ENCODE results near the gene IFITM5. TPM values are rescaled to one million over a fixed set of nuclear protein-coding genes. Genes with fewer than 3 reads are reported as not detected.
"Not testable (repeated sequence)": the region's sequence is repeated elsewhere in the genome, so short reads cannot be mapped to it uniquely, and the experiment has no call there.

Gene IFITM5
- total RNA-seq, 4 donors from 2014 or later, result not detected

DNA sequence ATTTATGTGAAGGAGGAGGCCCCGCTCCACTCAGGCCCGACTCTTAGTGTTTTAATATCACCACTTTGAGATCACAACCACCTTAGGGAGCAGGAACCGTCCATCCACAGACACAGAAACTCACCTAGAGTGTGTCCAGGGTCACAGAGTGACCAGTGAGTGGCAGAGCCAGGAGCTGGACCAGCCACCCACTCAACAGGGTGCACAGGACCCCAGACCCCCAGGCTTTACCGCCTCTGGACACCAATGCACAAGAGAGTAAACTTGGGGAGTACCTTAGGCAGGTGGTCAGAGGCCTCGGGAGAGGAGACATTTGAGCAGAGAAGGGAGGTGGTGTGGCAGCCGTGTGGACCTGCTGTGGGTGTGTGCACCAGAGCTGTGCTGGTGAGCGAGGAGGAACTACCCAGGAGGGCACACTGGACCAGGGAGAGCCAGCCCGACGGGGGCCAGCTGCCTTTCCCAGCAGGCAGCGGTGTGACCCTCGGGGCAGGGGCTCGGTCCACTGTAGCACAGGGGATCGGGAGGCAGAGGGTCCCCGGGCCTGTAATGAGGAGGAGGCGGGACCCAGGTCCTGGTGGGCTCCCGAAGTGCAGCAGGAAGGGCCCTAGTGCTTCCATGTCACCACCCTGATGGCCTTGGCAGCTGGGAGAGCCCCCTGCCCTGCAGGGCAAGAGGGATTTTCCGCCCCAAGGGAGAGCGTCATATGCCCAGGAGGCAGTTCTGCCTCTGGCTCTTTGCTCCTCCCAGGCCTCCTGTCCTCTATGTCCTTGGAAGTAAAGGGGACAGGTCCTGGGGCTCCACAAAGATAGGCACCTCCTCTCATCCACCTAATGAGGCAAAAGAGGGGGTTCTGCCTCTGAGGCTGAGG, 28.6 kb downstream of the IFITM5 start:
- no peak for TF ChIP-seq POLR2AphosphoS5 (IDR thresholded peaks at IDR 0.05)
- TF ChIP-seq EP300 (IDR thresholded peaks at IDR 0.05), result no peak
- TF ChIP-seq POLR2A (IDR thresholded peaks at IDR 0.05), result no peak
- TF ChIP-seq, protein P1, sequence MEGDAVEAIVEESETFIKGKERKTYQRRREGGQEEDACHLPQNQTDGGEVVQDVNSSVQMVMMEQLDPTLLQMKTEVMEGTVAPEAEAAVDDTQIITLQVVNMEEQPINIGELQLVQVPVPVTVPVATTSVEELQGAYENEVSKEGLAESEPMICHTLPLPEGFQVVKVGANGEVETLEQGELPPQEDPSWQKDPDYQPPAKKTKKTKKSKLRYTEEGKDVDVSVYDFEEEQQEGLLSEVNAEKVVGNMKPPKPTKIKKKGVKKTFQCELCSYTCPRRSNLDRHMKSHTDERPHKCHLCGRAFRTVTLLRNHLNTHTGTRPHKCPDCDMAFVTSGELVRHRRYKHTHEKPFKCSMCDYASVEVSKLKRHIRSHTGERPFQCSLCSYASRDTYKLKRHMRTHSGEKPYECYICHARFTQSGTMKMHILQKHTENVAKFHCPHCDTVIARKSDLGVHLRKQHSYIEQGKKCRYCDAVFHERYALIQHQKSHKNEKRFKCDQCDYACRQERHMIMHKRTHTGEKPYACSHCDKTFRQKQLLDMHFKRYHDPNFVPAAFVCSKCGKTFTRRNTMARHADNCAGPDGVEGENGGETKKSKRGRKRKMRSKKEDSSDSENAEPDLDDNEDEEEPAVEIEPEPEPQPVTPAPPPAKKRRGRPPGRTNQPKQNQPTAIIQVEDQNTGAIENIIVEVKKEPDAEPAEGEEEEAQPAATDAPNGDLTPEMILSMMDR (IDR thresholded peaks at IDR 0.05), result no peak
- peaks cover 17% of the 10 kb centered on the region for H3K4me1 ChIP-seq
- WGBS, result 94% methylated on average over 5 of the region's 18 CpGs
- no peaks in the 10 kb centered on the region for H3K27me3 ChIP-seq
- peak in 1 of 2 donors; percentile 78 for DNase-seq (ENCODE audit: low spot score in 2 of 2)
- H3K9me3 ChIP-seq, result no peaks in the 10 kb centered on the region
- no peaks in the 10 kb centered on the region for H3K36me3 ChIP-seq
- peak overlapping the region; percentile 28 for H3K27ac ChIP-seq
- no peak overlapping the region for H3K4me3 ChIP-seq

GRCh38 chr11:269146-269890, 30.0 kb downstream of the IFITM5 start:
- WGBS, result 45% methylated on average over 21 of the region's 21 CpGs
- Histone ChIP-seq H3K9me3 (no peaks in the 10 kb centered on the region), H3K27ac (peak overlapping the region; percentile 81), H3K4me3 (peak overlapping the region; percentile 38), H3K36me3 (no peaks in the 10 kb centered on the region), H3K27me3 (no peaks in the 10 kb centered on the region), H3K4me1 (peaks cover 17% of the 10 kb centered on the region)
- DNase-seq (ENCODE audit: low spot score in 2 of 2), result peak; percentile 76 to 81
- peak in 2 of 3 donors; percentile 43 to 72 for TF ChIP-seq POLR2AphosphoS5 (IDR thresholded peaks at IDR 0.05)
- TF ChIP-seq, protein P1 (IDR thresholded peaks at IDR 0.05), result peak; percentile 22 to 49
- no peak for TF ChIP-seq EP300 (IDR thresholded peaks at IDR 0.05)
- no peak for TF ChIP-seq POLR2A (IDR thresholded peaks at IDR 0.05)

DNA sequence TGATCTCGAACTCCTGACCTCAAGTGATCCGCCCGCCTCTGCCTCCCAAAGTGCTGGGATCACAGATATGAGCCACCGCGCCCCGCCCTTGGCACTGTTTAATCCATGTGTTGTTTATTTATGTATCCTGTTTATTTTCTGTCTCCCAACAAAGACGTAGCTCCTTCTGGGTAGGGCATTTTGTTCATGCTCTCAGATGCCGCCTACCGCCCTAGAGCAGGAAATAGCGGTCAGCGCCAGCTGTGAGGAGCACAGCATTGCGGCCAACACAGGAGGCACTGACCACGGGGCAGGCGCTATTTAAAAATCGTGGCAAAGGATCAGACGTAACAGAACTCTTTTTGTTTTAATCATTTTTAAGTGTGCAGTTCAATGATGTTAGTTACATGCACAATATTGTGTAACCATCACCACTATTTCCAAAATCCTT, 30.6 kb downstream of the IFITM5 start:
- H3K36me3 ChIP-seq, H3K27me3 ChIP-seq, H3K9me3 ChIP-seq: not testable (repeated sequence)
- H3K4me1 ChIP-seq, result peaks cover 17% of the 10 kb centered on the region
- peak overlapping the region; percentile 38 for H3K4me3 ChIP-seq
- H3K27ac ChIP-seq, result peak overlapping the region; percentile 81
- DNase-seq (ENCODE audit: low spot score in 2 of 2), result peak; percentile 88 to 91
- WGBS, result 22% methylated on average over 16 of the region's 16 CpGs
- TF ChIP-seq POLR2AphosphoS5 (IDR thresholded peaks at IDR 0.05), result peak in 1 of 3 donors; percentile 25
- peak in 1 of 2 donors; percentile 9 for TF ChIP-seq POLR2A (IDR thresholded peaks at IDR 0.05)

GRCh38 chr11:267491-267994, 31.8 kb downstream of the IFITM5 start:
- Histone ChIP-seq H3K9me3 (no peaks in the 10 kb centered on the region), H3K36me3 (no peaks in the 10 kb centered on the region), H3K27ac (peak overlapping the region; percentile 81), H3K27me3 (no peaks in the 10 kb centered on the region), H3K4me3 (peak overlapping the region; percentile 38), H3K4me1 (peaks cover 17% of the 10 kb centered on the region)
- DNase-seq (ENCODE audit: low spot score in 2 of 2), result peak in 1 of 2 donors; percentile 86
- 14% methylated on average over 18 of the region's 18 CpGs for WGBS
- TF ChIP-seq, protein P1 (IDR thresholded peaks at IDR 0.05), result no peak
- TF ChIP-seq POLR2A (IDR thresholded peaks at IDR 0.05) (no peak), EP300 (IDR thresholded peaks at IDR 0.05) (no peak), POLR2AphosphoS5 (IDR thresholded peaks at IDR 0.05) (no peak)

DNA sequence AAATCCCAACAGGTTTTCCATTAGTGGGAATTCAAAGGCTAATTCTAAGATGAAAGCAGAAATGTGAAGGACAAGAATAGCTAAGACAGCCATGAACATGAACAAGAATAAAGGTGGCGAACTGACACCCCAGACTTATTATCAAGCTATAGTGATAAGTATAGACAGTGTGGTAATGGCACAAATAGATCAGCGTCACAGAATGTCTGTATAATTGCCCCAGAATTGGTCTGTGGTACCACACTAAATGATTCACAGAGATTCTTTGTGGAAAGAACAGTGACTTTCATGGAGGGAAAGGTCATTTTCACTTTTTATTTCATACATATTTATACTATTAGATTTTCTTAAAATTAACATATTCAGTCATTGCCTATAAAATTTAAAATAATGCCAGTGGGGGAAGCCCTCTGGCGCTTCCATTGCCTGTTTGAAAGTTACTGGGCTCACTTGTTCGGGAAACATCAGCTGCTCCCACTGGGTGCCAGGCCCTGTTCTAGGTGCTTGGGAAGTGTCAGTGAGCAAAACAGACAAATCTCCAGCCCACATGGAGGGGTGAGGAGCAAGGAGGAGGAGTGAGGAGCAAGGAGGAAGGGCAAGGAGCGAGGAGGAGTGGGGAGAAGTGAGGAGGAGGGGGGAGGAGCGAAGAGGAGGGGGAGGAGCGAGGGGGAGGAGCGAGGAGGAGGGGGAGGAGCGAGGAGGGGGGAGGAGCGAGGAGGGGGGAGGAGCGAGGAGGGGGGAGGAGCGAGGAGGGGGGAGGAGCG, 32.5 kb downstream of the IFITM5 start:
- H3K4me3 ChIP-seq, result no peak overlapping the region

More for the DNA sequence above, 32.5 kb downstream of the IFITM5 start:
- Histone ChIP-seq H3K36me3 (no peaks in the 10 kb centered on the region), H3K4me1 (peaks cover 17% of the 10 kb centered on the region), H3K27ac (no peak overlapping the region), H3K27me3 (no peaks in the 10 kb centered on the region), H3K9me3 (no peaks in the 10 kb centered on the region)
- TF ChIP-seq POLR2AphosphoS5 (IDR thresholded peaks at IDR 0.05) (no peak), EP300 (IDR thresholded peaks at IDR 0.05) (no peak), POLR2A (IDR thresholded peaks at IDR 0.05) (no peak)
- TF ChIP-seq, protein P1 (IDR thresholded peaks at IDR 0.05), result no peak
- WGBS, result 55% methylated on average over 5 of the region's 13 CpGs
- DNase-seq (ENCODE audit: low spot score in 2 of 2), result peak in 1 of 2 donors; percentile 75

Data from suprapubic skin (tissue), 4 donors.